OCI-M1 (cell line): Measurements from ENCODE around the gene HSD11B2.
"Not testable (repeated sequence)": the region's sequence is repeated elsewhere in the genome, so short reads cannot be mapped to it uniquely, and the experiment has no call there.

ENCODE experiments used
- DNase-seq: peaks from one replicate; lab custom pipeline; 2025; lab: John Stamatoyannopoulos, UW

HSD11B2 gene

DNA sequence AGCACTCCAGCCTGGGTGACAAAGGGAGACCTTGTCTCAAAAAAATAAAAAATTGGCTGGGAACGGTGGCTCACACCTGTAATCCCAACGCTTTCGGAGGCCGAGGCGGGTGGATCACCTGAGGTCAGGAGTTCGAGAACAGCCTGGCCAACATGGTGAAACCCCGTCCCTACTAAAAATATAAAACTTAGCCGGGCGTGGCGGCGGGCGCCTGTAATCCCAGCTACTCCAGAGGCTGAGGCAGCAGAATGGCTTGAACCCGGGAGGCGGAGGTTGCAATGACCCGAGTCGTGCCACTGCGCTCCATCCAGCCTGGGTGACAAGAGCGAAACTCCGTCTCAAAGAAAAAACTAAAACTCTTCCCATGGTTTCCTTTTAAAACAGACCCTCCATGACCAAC, 15.5 kb upstream of the HSD11B2 start:
- DNase-seq: not testable (repeated sequence)

GRCh38 chr16:67415872-67416793, 14.8 kb upstream of the HSD11B2 start, which contains the start of gene ZDHHC1:
Gene ZDHHC1, minus strand, starts transcription at chr16:67416477. Its CDS starts 8,702 bp downstream, at chr16:67407775.
- DNase-seq: no peak

- DNase-seq: no peak
Observed at GRCh38 chr16:67417333-67418061, 13.4 kb upstream of the HSD11B2 start.

DNA sequence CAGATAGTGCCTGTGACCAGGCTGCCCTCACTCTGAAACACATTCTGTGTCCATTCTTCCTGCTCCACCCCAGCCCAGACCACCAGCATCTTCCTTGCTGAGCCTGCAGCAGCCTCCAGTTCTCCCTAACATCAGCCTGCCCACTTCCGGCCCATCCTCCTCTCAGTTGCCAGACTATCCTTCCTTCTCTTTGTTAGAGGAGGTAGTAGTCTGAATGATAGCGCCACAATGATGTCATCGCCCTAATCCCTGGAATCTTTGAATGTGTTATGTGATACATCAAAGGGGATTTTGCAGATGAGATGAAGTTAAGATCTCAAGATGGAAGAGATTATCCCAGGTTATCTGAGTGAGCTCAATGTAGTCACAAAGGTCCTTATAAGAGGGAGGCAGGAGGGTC, 11.4 kb upstream of the HSD11B2 start:
- DNase-seq: no peak

- DNase-seq: no peak
Observed at GRCh38 chr16:67419931-67420330, 11.0 kb upstream of the HSD11B2 start.

GRCh38 chr16:67421030-67421429, 9.9 kb upstream of the HSD11B2 start:
- DNase-seq: no peak

GRCh38 chr16:67423015-67423414, 7.9 kb upstream of the HSD11B2 start:
- DNase-seq: no peak

GRCh38 chr16:67423611-67424260, 7.2 kb upstream of the HSD11B2 start:
- no peak for DNase-seq

DNA sequence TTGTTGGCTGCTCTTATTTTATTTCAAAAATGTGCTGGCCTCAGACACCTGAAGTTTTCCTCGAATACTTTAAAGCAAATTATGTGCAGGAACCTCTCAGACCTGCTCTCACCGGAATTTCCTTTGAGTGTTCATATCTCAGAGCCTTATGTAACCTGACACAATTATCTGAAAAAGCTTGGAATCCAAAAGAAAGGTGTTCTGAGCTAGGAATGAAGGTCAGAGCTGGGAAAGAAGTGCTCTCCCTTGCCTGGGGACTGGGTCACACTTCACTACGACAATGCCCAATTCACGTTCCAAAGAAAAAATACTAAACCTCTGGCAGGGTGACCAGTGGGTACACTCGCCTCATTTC, 6.7 kb upstream of the HSD11B2 start:
- DNase-seq: no peak

GRCh38 chr16:67425061-67425460, 5.9 kb upstream of the HSD11B2 start:
- no peak for DNase-seq

- DNase-seq: no peak
Observed at GRCh38 chr16:67425580-67425979, 5.3 kb upstream of the HSD11B2 start.

GRCh38 chr16:67426022-67426421, 4.9 kb upstream of the HSD11B2 start:
- no peak for DNase-seq

DNA sequence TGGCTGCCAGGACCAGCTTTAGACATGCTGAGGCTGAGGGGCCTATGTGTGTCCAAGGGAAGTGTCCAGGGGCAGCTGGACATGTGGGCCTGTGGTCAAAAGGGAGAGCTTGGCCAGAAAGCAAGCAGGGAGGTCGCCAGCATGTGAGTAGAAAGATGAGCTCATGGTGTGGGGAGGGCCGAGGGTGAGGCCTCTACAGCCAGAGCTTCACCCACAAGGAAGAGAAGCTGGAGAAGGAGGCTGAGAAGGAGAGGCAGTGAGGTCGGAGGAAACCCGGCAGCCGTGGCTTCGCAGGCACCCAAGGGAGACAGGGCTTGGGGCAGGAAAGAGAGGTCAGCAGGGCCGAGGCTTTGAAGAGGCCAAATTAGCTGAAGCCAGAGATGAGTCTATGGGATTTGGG, 4.0 kb upstream of the HSD11B2 start:
- no peak for DNase-seq

GRCh38 chr16:67428146-67428731, 2.7 kb upstream of the HSD11B2 start:
- peak; percentile 76 for DNase-seq

DNA sequence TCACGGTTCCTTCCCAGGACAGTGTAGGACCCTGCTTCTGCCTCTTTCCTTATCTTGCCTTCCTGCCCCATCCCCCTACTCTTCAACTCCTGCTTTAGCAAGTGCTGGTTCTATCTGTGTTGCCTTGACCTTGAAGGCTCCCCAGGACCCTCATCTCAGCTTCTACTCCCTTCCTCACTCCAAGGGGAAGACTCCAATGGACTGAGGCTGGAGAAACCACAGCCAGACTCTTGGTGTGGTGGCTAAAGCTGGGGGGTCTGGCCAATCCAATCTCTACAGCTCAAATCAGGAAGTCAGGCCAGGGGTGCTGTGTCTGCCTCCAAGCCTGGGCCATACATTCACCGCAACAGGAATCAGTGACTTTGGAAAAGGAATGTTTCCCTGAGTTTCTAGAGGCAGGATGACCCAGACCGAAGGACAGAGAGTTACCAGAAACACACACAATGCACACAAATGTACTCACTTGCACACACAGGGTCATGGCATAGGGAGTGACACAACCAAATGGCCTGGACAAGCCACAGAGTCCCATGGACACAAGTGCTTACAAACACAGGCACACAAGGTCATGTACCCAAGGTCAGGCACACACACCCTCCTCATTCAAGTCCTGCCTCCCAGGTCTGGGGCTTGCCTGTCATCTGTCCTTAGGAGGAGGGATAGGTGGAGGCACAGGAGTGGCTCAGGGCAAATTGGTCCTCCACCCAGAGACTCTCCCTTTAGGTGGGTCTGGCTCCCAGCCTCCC, 1.7 kb upstream of the HSD11B2 start:
- no peak for DNase-seq

GRCh38 chr16:67429799-67430503, 970 bp upstream of the HSD11B2 start:
- no peak for DNase-seq

GRCh38 chr16:67430504-67430976, 381 bp upstream of the HSD11B2 start:
- DNase-seq: no peak

DNA sequence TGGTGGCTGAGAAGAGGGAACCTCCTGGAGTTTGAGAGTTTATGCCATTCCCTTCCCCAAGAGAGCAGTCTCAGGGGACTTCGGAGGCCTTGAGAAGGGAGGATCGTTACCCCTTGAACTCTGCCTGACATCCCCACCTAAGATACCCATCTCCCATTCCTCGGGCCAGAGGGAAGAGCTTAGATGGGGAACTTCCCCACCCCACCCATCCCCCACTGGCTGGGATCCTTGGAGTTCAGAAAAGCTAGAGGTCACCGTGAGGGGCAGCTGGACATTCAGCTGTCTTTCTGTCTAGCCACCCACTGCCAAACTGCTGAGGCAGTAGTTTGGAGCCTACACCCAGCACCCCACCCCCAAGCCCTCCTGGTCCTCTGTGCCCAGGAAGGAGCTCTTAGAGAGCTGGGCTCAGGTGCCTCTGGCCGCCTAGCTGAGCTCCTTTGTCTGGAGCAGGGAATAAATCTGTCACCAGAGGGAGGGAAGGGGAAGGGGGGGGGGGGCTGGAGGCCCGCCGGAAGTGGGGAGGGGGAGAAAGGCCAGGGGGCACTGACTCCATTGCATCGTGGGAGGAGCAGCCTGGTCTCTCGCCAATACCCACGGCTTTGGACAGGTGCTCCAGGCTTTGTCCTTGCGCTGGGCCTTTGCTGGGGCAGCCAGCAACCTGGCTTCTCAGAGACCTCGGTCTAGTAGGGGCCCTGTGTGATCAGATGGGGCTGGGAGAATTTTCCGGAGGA, 1.0 kb downstream of the HSD11B2 start:
- DNase-seq: no peak

DNA sequence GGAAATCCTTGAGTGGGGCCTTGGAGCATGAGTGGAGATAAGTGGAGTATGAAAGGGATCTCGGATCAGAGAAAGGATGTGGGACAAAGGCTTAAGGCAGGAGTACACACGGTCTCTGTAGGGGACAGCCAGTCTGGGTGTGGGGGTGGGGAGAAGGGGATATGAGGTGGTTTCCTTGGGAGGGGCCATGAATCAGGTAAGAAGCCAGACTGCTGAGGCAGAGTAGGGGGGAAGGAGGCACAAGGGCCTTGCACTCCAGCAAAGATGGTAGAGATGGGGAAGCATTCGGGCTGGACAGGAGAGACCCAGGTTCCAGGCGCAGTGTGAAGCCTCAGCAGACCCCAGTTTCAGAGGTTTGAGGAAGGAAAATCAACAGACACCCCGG, 1.6 kb downstream of the HSD11B2 start:
- no peak for DNase-seq

GRCh38 chr16:67433131-67433719, 2.3 kb downstream of the HSD11B2 start:
- no peak for DNase-seq
